Activated CD8-positive, alpha-beta T cell treated with anti-CD3 and anti-CD28 coated beads for 36 hours (primary cell): ENCODE results near the gene NKX2-3. TPM values are rescaled to one million over a fixed set of nuclear protein-coding genes. Genes with fewer than 3 reads are reported as not detected.

Source experiments
- ATAC-seq: fragments of 200-7000 bp; cut with Tn5 transposase; one replicate; pipeline ENCODE4 v1.10.0; 2021; ENCODE audit warnings: mild to moderate bottlenecking, moderate library complexity
- CTCF ChIA-PET: fragments of 350-600 bp; sonication (Branson Sonifier 250); formaldehyde crosslinking; loops from one replicate; lab custom pipeline; 2021; ENCODE audit warnings: antibody characterized with exemption; lab: Charles Lee
- POLR2A ChIA-PET: fragments of 350-600 bp; sonication (Branson Sonifier 250); formaldehyde crosslinking; loops from one replicate; lab custom pipeline; 2021; ENCODE audit warnings: antibody characterized with exemption; lab: Charles Lee
- DNase-seq: peaks from one replicate; pipeline ENCODE4 v3.0.0-alpha.2; 2020
- H3K27ac Mint-ChIP-seq: one replicate; pipeline ENCODE4 v1.8.0; 2021; ENCODE audit warnings: mild to moderate bottlenecking, mixed read lengths
- H3K27me3 Mint-ChIP-seq: one replicate; pipeline ENCODE4 v1.8.0; 2021; ENCODE audit warnings: mixed read lengths
- H3K36me3 Mint-ChIP-seq: one replicate; pipeline ENCODE4 v1.8.0; 2021; ENCODE audit warnings: low read depth, mixed read lengths
- H3K4me1 Mint-ChIP-seq: one replicate; pipeline ENCODE4 v1.8.0; 2021; ENCODE audit warnings: low read depth, mixed read lengths
- H3K4me3 Mint-ChIP-seq: one replicate; pipeline ENCODE4 v1.8.0; 2021; ENCODE audit warnings: mild to moderate bottlenecking, moderate library complexity, mixed read lengths
- H3K9me3 Mint-ChIP-seq: one replicate; pipeline ENCODE4 v1.8.0; 2021; ENCODE audit warnings: mixed read lengths
- CTCF ChIP-seq: fragments of 200-600 bp; IDR thresholded peaks from one replicate; pipeline ENCODE4 v1.8.0; 2022; ENCODE audit warnings: antibody characterized with exemption, mild to moderate bottlenecking
- intact Hi-C: fragments of 100-400 bp; cut with micrococcal nuclease; formaldehyde crosslinking; loops from one replicate; pipeline ENCODE4 v1.10.0; 2022
- total RNA-seq, 2 experiments: library from RNA; stranded (reverse); gene quantifications; one replicate each; pipeline ENCODE4 v1.2.3, GENCODE V29; 2021

Gene NKX2-3
- total RNA-seq, 2 experiments from 2014 or later: not detected

- ATAC-seq (no peak), DNase-seq (no peak)
- intact Hi-C loops: no loop called here
- ChIA-PET POLR2A (no interaction called here), CTCF (interaction anchor here (1.0 kb wide), 1 partner anchor 33 kb away, joined by 3 read pairs; no protein-coding TSS in a partner anchor)
- no peak for TF ChIP-seq CTCF
- Mint-ChIP-seq H3K4me3 (no peak overlapping the region), H3K4me1 (peaks cover 31% of the 10 kb centered on the region), H3K36me3 (no peaks in the 10 kb centered on the region), H3K9me3 (peaks cover 2% of the 10 kb centered on the region), H3K27me3 (peaks cover 86% of the 10 kb centered on the region), H3K27ac (no peak overlapping the region)
Measured at GRCh38 chr10:99527526-99528493, 4.9 kb upstream of the NKX2-3 start.

GRCh38 chr10:99528494-99529441 is 4.0 kb upstream of the NKX2-3 start:
- ChIA-PET CTCF (interaction anchor here (1.0 to 1.4 kb wide), 4 partner anchors 10 to 32 kb away, joined by 3 to 5 read pairs (median 3); no protein-coding TSS in a partner anchor), POLR2A (no interaction called here)
- Mint-ChIP-seq H3K36me3 (no peaks in the 10 kb centered on the region), H3K27me3 (peaks cover 87% of the 10 kb centered on the region), H3K4me3 (no peak overlapping the region), H3K27ac (no peak overlapping the region), H3K9me3 (peaks cover 2% of the 10 kb centered on the region), H3K4me1 (peaks cover 25% of the 10 kb centered on the region)
- TF ChIP-seq CTCF: no peak
- intact Hi-C loops: no loop called here
- ATAC-seq: no peak
- DNase-seq: no peak

- Mint-ChIP-seq H3K36me3 (no peaks in the 10 kb centered on the region), H3K4me3 (no peak overlapping the region), H3K4me1 (peaks cover 28% of the 10 kb centered on the region), H3K9me3 (peaks cover 2% of the 10 kb centered on the region), H3K27ac (no peak overlapping the region), H3K27me3 (peaks cover 88% of the 10 kb centered on the region)
- ATAC-seq: no peak
- no peak for TF ChIP-seq CTCF
- POLR2A ChIA-PET: interaction anchor here (1.1 kb wide), 1 partner anchor 79 kb away, joined by 4 read pairs; no protein-coding TSS in a partner anchor
- no peak for DNase-seq
- intact Hi-C loops: no loop called here
- CTCF ChIA-PET: interaction anchor here (1.0 to 1.4 kb wide), 3 partner anchors 9 to 31 kb away, joined by 3 to 5 read pairs (median 3); no protein-coding TSS in a partner anchor
Measured at GRCh38 chr10:99529591-99530107, 3.1 kb upstream of the NKX2-3 start.

- Mint-ChIP-seq H3K27ac (no peak overlapping the region), H3K27me3 (peaks cover 88% of the 10 kb centered on the region), H3K9me3 (peaks cover 2% of the 10 kb centered on the region), H3K36me3 (no peaks in the 10 kb centered on the region), H3K4me1 (peaks cover 31% of the 10 kb centered on the region), H3K4me3 (no peak overlapping the region)
- ChIA-PET CTCF (interaction anchor here (1.0 to 1.3 kb wide), 2 partner anchors 9 to 31 kb away, joined by 3 read pairs; no protein-coding TSS in a partner anchor), POLR2A (interaction anchor here (1.1 kb wide), 1 partner anchor 78 kb away, joined by 4 read pairs; no protein-coding TSS in a partner anchor)
- no peak for TF ChIP-seq CTCF
- ATAC-seq: no peak
- intact Hi-C loops: no loop called here
- DNase-seq: no peak
Measured at GRCh38 chr10:99530108-99531025, 2.4 kb upstream of the NKX2-3 start.
